ENCODE data around the gene IL1RL2. TPM values are rescaled to one million over a fixed set of nuclear protein-coding genes. Genes with fewer than 3 reads are reported as not detected.

Gene IL1RL2
- total RNA-seq, 1 experiment from 2014 or later, result not detected

- no peak for DNase-seq (ENCODE audit: low spot score)
Observed at GRCh38 chr2:102158011-102158755, 28.6 kb upstream of the IL1RL2 start.

GRCh38 chr2:102159295-102159694 is 27.5 kb upstream of the IL1RL2 start:
- no peak for DNase-seq (ENCODE audit: low spot score)

- DNase-seq (ENCODE audit: low spot score), result peak; percentile 36
Observed at GRCh38 chr2:102166189-102166845, 20.5 kb upstream of the IL1RL2 start.

GRCh38 chr2:102168026-102168771 is 18.6 kb upstream of the IL1RL2 start:
- no peak for DNase-seq (ENCODE audit: low spot score)

- DNase-seq (ENCODE audit: low spot score), result no peak
Observed at GRCh38 chr2:102171946-102172345, 14.9 kb upstream of the IL1RL2 start.

- DNase-seq (ENCODE audit: low spot score), result no peak
Observed at GRCh38 chr2:102172745-102173144, 14.1 kb upstream of the IL1RL2 start.

GRCh38 chr2:102176172-102176571 is 10.7 kb upstream of the IL1RL2 start:
- DNase-seq (ENCODE audit: low spot score), result no peak

- DNase-seq (ENCODE audit: low spot score), result no peak
Observed at GRCh38 chr2:102177814-102178478, 8.9 kb upstream of the IL1RL2 start.

- no peak for DNase-seq (ENCODE audit: low spot score)
Observed at GRCh38 chr2:102179061-102179460, 7.8 kb upstream of the IL1RL2 start.

- DNase-seq (ENCODE audit: low spot score), result no peak
Observed at GRCh38 chr2:102179788-102180686, 6.8 kb upstream of the IL1RL2 start.

GRCh38 chr2:102180687-102180999 is 6.2 kb upstream of the IL1RL2 start:
- DNase-seq (ENCODE audit: low spot score), result no peak

- DNase-seq (ENCODE audit: low spot score), result no peak
Observed at GRCh38 chr2:102181376-102181775, 5.4 kb upstream of the IL1RL2 start.

- DNase-seq (ENCODE audit: low spot score), result no peak
Observed at GRCh38 chr2:102181919-102182635, 4.7 kb upstream of the IL1RL2 start.

GRCh38 chr2:102184018-102184417 is 2.8 kb upstream of the IL1RL2 start:
- DNase-seq (ENCODE audit: low spot score), result no peak

- DNase-seq (ENCODE audit: low spot score), result no peak
Observed at GRCh38 chr2:102184568-102184967, 2.3 kb upstream of the IL1RL2 start.

GRCh38 chr2:102185347-102185746 is 1.5 kb upstream of the IL1RL2 start:
- no peak for DNase-seq (ENCODE audit: low spot score)

GRCh38 chr2:102187496-102188150 is 800 bp downstream of the IL1RL2 start:
- DNase-seq (ENCODE audit: low spot score), result no peak

GRCh38 chr2:102190430-102191107 is 3.7 kb downstream of the IL1RL2 start:
- DNase-seq (ENCODE audit: low spot score), result no peak

- no peak for DNase-seq (ENCODE audit: low spot score)
Observed at GRCh38 chr2:102191501-102191900, 4.7 kb downstream of the IL1RL2 start.

GRCh38 chr2:102193074-102193473 is 6.3 kb downstream of the IL1RL2 start:
- DNase-seq (ENCODE audit: low spot score), result no peak
